Osteoblast (primary cell): Measurements from ENCODE around the gene CEND1. TPM values are rescaled to one million over a fixed set of nuclear protein-coding genes. Genes with fewer than 3 reads are reported as not detected.

Source experiments
- DNase-seq: peaks from one replicate; pipeline ENCODE4 v3.0.0; 2011; ENCODE audit warnings: low spot score, mixed read lengths; ENCODE audit not compliant: insufficient read length; ENCODE audit errors: missing footprints
- H2AFZ ChIP-seq: 2 replicates; pipeline ENCODE4 v1.6.0; 2011; ENCODE audit warnings: mild to moderate bottlenecking, low read length
- H3K27ac ChIP-seq: 2 replicates; pipeline ENCODE4 v1.5.1; 2011; ENCODE audit warnings: mild to moderate bottlenecking, low read depth, low read length, moderate library complexity
- H3K27me3 ChIP-seq: 2 replicates; pipeline ENCODE4 v1.6.0; 2012; ENCODE audit warnings: mild to moderate bottlenecking, control low read depth, inconsistent platforms, low read length, moderate library complexity; ENCODE audit not compliant: insufficient read depth
- H3K36me3 ChIP-seq: 2 replicates; pipeline ENCODE4 v1.5.1; 2011; ENCODE audit warnings: mild to moderate bottlenecking, low read length, control low read depth, moderate library complexity; ENCODE audit not compliant: insufficient read depth
- H3K4me1 ChIP-seq: 2 replicates; pipeline ENCODE4 v1.5.1; 2011; ENCODE audit warnings: mild to moderate bottlenecking, low read length, control low read depth, moderate library complexity; ENCODE audit not compliant: insufficient read depth
- H3K4me2 ChIP-seq: 2 replicates; pipeline ENCODE4 v1.6.0; 2011; ENCODE audit warnings: mild to moderate bottlenecking, low read length; ENCODE audit not compliant: insufficient read depth
- H3K4me3 ChIP-seq: fragments of 200-600 bp; sonication (generic); 3 replicates; pipeline ENCODE4 v1.5.1; 2012; ENCODE audit warnings: mild to moderate bottlenecking, low read length, inconsistent platforms; ENCODE audit not compliant: insufficient read depth
- H3K79me2 ChIP-seq: 2 replicates; pipeline ENCODE4 v1.6.0; 2012; ENCODE audit warnings: mild to moderate bottlenecking, low read length, control low read depth, inconsistent platforms; ENCODE audit not compliant: insufficient read depth
- H3K9me3 ChIP-seq: 2 replicates; pipeline ENCODE4 v1.5.1; 2011; ENCODE audit warnings: low read depth, low read length, control low read depth
- H4K20me1 ChIP-seq: 2 replicates; pipeline ENCODE4 v1.6.0; 2012; ENCODE audit warnings: mild to moderate bottlenecking, low read length, control low read depth; ENCODE audit not compliant: insufficient read depth
- CTCF ChIP-seq: IDR thresholded peaks from 2 replicates; pipeline ENCODE4 v1.5.1; 2011; ENCODE audit warnings: mild to moderate bottlenecking, low read depth, low read length, moderate library complexity; ENCODE audit errors: extremely low read depth
- total RNA-seq: library from RNA; depleted of rRNA; stranded (reverse); fragments of >200 nt; gene quantifications from 2 replicates; pipeline ENCODE4 v1.2.3, GENCODE V29; 2012

The CEND1 gene
- total RNA-seq, 1 donor, result not detected

- H3K9me3 ChIP-seq, result no peaks in the 10 kb centered on the region
- no peak for TF ChIP-seq CTCF
- H4K20me1 ChIP-seq, result peaks cover 58% of the 10 kb centered on the region
- H3K4me2 ChIP-seq, result no peak overlapping the region
- H3K27me3 ChIP-seq, result no peaks in the 10 kb centered on the region
- H3K4me1 ChIP-seq, result peaks cover 20% of the 10 kb centered on the region
- H3K4me3 ChIP-seq, result no peak overlapping the region
- H3K27ac ChIP-seq, result no peak overlapping the region
- peaks cover 80% of the 10 kb centered on the region for H3K79me2 ChIP-seq
- peaks cover 42% of the 10 kb centered on the region for H3K36me3 ChIP-seq
- DNase-seq, result peak; percentile 62
- H2AFZ ChIP-seq, result no peak overlapping the region
Observed at GRCh38 chr11:773425-773824, 16.5 kb downstream of the CEND1 start.

DNA sequence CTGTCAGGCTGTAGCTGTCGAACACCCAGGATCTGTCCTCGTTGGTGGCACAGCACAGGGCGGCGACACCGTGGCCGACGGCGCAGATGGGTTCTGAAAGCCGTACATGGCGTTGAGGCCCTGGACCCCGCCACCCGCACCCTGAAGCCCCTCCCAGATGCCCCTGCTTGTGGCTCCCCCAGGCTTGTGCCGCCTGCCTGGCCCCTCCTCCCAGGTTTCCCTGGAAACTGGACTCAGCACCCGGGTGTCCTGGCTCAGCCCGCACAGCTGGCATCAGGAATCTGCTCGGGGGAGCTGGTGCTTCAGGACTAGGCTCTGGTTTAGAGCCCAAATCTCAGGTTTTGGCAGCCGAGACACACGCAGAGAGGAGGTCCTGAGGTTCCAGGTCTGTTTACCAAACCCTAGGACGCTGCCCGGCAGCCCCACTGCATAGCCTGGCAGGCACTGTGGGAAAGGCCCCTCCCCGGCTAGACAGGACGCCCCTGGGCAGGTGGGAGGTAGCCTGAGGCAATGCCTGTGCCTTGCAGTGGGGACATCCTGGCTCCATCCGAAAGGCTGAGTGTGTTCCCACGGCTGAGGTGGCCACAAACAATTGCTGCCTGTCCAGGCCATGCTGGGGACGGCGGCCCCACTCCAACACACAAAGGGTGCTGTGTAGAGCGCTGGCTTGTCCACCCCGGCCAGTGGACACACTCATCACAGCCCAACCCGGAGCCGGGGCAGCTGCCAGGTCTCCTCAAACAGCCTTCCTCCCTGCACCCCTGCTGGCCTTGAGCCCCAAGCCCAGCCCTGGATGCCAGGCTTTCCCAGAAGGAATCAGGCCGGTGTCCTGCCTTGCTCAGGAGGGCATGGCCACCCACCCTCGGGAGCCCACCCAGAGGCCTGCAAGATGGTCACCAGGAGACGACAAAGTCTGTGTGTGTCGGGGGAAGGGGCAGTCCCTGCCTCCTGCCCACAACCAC, 17.2 kb downstream of the CEND1 start:
- Histone ChIP-seq H3K27ac (no peak overlapping the region), H3K27me3 (no peaks in the 10 kb centered on the region), H3K79me2 (peaks cover 73% of the 10 kb centered on the region), H3K4me3 (no peak overlapping the region), H2AFZ (no peak overlapping the region), H3K4me2 (no peak overlapping the region), H3K9me3 (no peaks in the 10 kb centered on the region), H4K20me1 (peaks cover 55% of the 10 kb centered on the region), H3K4me1 (peaks cover 15% of the 10 kb centered on the region), H3K36me3 (peaks cover 42% of the 10 kb centered on the region)
- DNase-seq, result peak; percentile 91
- TF ChIP-seq CTCF, result no peak

DNA sequence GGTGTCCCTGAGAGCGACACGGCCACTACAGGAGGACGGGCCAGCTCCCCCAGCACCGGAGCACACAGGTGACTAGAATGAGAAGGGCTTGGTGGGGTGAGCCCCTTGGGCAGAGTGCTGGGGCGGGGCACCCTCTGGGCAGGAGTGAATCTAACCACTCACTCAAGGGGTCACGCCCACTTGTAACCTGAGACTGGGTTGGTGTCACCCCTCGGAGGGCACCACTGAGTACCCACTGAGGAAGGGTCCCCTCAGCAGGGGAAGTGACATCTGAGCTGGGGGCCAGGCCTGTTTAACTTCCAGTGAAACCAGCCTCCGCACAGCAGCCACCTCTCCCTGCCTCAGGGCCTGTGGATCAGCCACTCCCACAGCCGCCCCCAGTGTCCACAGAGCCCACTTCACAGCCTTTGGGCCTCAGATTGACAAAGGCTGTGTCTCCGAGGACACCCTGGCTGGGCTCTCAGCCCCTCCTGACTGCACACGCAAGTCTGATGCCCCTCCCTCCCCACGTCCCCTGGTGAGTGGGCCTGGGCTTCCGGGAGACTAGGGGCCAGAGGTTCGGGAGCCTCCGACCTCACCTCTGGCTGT, 18.2 kb downstream of the CEND1 start:
- Histone ChIP-seq H3K27me3 (no peaks in the 10 kb centered on the region), H3K9me3 (no peaks in the 10 kb centered on the region), H4K20me1 (peaks cover 65% of the 10 kb centered on the region), H3K4me3 (no peak overlapping the region), H3K79me2 (peaks cover 72% of the 10 kb centered on the region), H2AFZ (no peak overlapping the region), H3K27ac (no peak overlapping the region), H3K4me1 (peaks cover 20% of the 10 kb centered on the region), H3K4me2 (no peak overlapping the region), H3K36me3 (peaks cover 50% of the 10 kb centered on the region)
- DNase-seq, result peak; percentile 84
- TF ChIP-seq CTCF, result no peak
